HL-60 (cell line): ENCODE measurements around the gene ZBTB43.

Source experiments
- DNase-seq, 2 experiments: peaks; one replicate each; pipeline ENCODE4 v3.0.0-alpha.2; 2010 to 2020; ENCODE audit warnings: low read depth in 1 of 2, low spot score in 1 of 2
- H3K27ac ChIP-seq: fragments of 250-450 bp; sonication (Bioruptor Pico); replicated peaks from 2 replicates; pipeline ENCODE4 v1.5.1; 2020; ENCODE audit warnings: mild to moderate bottlenecking, moderate library complexity
- H3K27me3 ChIP-seq: fragments of 250-450 bp; sonication (Bioruptor Pico); 2 replicates; pipeline ENCODE4 v1.5.1; 2021; ENCODE audit warnings: mild to moderate bottlenecking, moderate library complexity; ENCODE audit not compliant: insufficient read depth, poor library complexity, severe bottlenecking
- H3K4me3 ChIP-seq: replicated peaks from 2 replicates; pipeline ENCODE4 v1.5.1; 2011; ENCODE audit warnings: mild to moderate bottlenecking, control low read depth, low read length; ENCODE audit not compliant: insufficient read depth
- CTCF ChIP-seq: IDR thresholded peaks from one replicate; pipeline ENCODE4 v1.5.1; 2011; ENCODE audit warnings: low read length, control low read depth, inconsistent platforms; ENCODE audit not compliant: insufficient read depth
- GABPA ChIP-seq: IDR thresholded peaks from 2 replicates; pipeline ENCODE4 v1.6.1; 2012; ENCODE audit warnings: low read depth
- POLR2AphosphoS5 ChIP-seq: IDR thresholded peaks from 2 replicates; pipeline ENCODE4 v1.6.1; 2012; ENCODE audit warnings: low read depth
- SPI1 ChIP-seq: IDR thresholded peaks from 2 replicates; pipeline ENCODE4 v1.6.1; 2012; ENCODE audit warnings: low read depth, mild to moderate bottlenecking, borderline replicate concordance
- TF ChIP-seq, protein P1 (sequence below): IDR thresholded peaks from 2 replicates; pipeline ENCODE4 v1.6.1; 2012; ENCODE audit warnings: low read depth; ENCODE audit not compliant: insufficient replicate concordance

ZBTB43 gene

GRCh38 chr9:126880947-126881332 lies 76.1 kb downstream of the ZBTB43 start:
- TF ChIP-seq, protein P1, sequence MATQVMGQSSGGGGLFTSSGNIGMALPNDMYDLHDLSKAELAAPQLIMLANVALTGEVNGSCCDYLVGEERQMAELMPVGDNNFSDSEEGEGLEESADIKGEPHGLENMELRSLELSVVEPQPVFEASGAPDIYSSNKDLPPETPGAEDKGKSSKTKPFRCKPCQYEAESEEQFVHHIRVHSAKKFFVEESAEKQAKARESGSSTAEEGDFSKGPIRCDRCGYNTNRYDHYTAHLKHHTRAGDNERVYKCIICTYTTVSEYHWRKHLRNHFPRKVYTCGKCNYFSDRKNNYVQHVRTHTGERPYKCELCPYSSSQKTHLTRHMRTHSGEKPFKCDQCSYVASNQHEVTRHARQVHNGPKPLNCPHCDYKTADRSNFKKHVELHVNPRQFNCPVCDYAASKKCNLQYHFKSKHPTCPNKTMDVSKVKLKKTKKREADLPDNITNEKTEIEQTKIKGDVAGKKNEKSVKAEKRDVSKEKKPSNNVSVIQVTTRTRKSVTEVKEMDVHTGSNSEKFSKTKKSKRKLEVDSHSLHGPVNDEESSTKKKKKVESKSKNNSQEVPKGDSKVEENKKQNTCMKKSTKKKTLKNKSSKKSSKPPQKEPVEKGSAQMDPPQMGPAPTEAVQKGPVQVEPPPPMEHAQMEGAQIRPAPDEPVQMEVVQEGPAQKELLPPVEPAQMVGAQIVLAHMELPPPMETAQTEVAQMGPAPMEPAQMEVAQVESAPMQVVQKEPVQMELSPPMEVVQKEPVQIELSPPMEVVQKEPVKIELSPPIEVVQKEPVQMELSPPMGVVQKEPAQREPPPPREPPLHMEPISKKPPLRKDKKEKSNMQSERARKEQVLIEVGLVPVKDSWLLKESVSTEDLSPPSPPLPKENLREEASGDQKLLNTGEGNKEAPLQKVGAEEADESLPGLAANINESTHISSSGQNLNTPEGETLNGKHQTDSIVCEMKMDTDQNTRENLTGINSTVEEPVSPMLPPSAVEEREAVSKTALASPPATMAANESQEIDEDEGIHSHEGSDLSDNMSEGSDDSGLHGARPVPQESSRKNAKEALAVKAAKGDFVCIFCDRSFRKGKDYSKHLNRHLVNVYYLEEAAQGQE, result no peak
- TF ChIP-seq GABPA (no peak), POLR2AphosphoS5 (no peak), SPI1 (no peak), CTCF (no peak)
- Histone ChIP-seq H3K4me3 (no peak overlapping the region), H3K27me3 (no peaks in the 10 kb centered on the region), H3K27ac (no peak overlapping the region)
- DNase-seq, result no peak

DNA sequence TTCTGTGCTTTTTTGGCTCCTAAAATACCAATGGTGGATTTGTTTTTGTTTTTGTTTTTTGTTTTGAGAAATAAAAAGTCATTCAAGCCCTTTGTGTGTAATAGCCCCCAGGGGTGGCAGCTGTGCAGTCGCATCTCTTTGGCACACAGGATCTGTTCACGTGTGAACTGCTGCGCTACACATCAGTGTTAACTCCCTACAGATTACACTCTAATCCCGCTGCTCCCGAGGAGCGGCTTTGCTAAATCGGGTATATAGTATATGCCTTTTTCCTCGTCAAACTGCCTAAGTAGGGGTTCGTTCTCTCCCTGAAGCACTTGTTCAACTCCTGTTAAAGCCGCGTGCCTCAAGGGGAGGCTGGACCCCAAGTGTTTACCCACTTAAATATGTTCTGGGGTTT lies 77.9 kb downstream of the ZBTB43 start:
- H3K27ac ChIP-seq, result no peak overlapping the region
- DNase-seq, result no peak
- no peak for TF ChIP-seq GABPA
- TF ChIP-seq SPI1, result no peak
- TF ChIP-seq, protein P1, result no peak
- TF ChIP-seq POLR2AphosphoS5, result no peak
- TF ChIP-seq CTCF, result no peak

DNA sequence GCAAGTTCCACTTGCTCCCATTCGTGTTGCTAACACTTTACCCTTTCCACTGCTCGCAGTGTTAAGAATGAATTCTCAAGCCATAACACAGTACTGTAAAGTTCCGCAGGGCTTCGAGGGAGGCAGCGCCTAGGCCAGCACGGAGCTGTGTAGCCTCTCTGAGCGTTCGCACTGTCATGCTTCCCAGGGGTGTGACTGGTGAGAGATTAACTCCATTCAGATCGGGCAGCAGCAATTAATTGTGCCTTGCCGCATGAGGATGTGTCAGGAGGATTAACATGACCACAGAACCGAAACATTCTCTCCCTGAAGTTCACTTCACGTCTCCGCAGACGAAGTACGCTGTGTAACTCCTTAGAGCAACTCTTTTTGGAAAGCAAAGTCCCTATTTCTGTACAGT lies 78.8 kb downstream of the ZBTB43 start:
- H3K27me3 ChIP-seq, result no peaks in the 10 kb centered on the region
- DNase-seq, result no peak
- no peak overlapping the region for H3K27ac ChIP-seq
- TF ChIP-seq SPI1 (no peak), GABPA (no peak), POLR2AphosphoS5 (no peak), CTCF (no peak)
- TF ChIP-seq, protein P1, result no peak
- H3K4me3 ChIP-seq, result no peak overlapping the region

More for the DNA sequence above, 77.9 kb downstream of the ZBTB43 start:
- no peak overlapping the region for H3K4me3 ChIP-seq
- no peaks in the 10 kb centered on the region for H3K27me3 ChIP-seq
